NCI-H2196 treated with DMSO at 0.1 percent for 48 hours (cell line): Measurements from ENCODE around the gene PCNX3.
A peak's percentile ranks its signal among the peaks of the same experiment; 100 is the strongest.

Experiments
- DNase-seq: peaks from one replicate; lab custom pipeline; 2025; ENCODE audit not compliant: unreplicated experiment; lab: John Stamatoyannopoulos, UW

The PCNX3 gene

DNA sequence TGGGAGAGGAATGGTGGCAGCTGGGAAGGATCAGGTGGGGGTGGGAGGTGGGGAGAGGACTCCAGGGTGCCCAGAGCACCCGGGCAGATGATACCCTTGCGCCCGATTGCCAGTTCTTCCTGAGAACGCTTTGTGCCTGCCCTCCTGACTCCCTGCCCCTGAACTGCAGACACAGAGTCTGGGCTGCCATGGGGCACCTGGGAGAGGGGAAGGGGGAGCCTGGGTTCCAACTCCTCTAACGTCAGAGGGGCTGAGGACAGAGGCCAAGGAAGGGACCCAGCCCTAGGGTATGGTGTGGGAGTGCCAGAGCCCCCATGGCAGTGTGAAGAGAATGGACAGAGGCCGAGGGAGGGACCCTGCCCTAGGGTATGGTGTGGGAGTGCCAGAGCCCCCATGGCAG lies 19.1 kb upstream of the PCNX3 start:
- no peak for DNase-seq

DNA sequence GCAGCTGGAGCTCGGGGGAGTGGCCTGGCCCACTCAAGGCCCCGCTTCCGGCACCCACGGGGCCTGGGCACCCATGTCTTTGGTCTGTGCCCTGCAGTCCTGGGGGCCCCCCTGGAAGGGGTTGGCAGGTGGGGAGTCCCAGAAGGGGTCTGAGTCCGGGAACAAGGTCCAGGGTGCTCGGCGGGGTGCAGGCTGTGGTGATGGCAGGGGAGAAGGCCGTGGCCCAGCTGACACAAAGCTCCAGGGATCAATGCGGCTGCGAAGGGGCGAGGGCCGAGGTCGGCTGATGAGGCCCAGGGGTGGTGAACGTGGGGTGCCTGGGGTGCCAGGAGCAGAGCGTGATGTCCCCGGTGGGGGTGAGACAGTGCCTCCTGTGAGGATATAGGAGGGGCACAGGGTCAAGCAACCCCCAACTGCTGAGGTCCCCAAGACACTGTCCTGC lies 17.3 kb upstream of the PCNX3 start:
- no peak for DNase-seq

DNA sequence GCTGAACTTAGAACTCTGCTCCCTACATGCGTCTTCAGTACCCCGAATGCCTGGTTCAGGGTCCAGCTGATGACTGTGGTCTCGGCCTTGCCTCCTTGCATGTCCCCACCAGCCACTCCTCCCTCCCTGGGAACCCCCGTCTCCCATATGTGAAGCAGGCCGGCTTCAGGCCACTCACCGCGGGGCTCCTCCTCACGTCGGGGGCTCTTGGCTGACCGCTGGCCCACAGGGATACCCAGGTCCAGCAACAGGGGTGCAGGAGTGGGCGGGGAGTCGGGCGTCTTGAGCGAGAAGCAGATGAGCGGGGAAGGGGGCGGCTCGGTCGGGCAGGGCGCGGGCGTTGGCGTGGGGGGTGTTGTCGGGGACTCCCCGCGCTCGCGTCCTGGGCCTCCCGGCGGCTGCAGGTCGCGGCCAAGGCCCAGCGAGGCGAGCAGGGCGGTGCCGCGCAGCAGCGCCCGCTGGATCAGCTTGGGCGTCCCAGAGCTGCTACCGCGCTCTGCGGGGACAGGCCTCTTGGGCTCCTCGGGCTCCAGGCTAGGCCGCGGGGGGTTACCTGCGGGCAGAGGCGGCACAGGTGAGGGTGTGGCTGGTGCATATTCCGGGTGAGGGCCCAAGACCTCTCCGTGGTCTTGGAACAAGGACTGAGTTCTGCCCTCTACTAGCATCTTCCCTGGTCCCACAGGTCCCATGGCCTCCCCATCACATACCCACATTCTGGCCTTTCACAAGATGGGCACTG lies 16.2 kb upstream of the PCNX3 start:
- no peak for DNase-seq

DNA sequence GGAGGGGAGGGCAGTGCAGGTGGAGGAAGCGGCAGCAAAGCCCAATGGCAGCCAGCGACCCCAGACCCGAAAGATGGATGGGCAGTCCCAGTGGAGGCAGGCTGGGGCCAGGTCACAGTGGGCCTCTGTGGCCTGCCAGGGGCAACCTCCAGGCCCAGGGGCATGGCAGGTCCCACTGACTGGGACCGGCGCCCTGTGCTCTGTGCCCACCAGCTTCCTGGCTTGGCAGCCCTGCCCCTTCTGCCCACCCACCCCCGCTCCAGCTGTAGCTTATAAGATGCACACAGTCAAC lies 15.7 kb upstream of the PCNX3 start:
- no peak for DNase-seq

DNA sequence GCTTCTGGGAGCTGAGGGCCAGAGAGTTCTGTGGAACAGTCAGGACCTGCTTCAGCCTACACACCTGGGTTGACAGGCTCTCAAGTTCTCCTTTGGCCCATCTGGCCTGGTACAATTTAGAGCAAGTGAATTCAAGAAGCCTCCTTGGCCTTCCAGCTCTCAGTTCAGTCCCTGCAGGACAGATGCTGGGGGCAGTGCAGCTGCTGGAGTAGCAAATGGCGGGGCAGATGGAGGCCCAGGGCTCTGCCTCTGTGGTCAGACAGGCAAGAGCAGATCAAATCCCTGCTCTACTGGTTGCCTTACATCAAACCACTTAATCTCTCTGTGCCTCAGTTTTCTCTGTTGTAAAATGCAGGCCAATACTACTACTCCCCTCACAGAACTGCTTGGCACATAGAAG lies 11.3 kb upstream of the PCNX3 start:
- DNase-seq, result no peak

DNA sequence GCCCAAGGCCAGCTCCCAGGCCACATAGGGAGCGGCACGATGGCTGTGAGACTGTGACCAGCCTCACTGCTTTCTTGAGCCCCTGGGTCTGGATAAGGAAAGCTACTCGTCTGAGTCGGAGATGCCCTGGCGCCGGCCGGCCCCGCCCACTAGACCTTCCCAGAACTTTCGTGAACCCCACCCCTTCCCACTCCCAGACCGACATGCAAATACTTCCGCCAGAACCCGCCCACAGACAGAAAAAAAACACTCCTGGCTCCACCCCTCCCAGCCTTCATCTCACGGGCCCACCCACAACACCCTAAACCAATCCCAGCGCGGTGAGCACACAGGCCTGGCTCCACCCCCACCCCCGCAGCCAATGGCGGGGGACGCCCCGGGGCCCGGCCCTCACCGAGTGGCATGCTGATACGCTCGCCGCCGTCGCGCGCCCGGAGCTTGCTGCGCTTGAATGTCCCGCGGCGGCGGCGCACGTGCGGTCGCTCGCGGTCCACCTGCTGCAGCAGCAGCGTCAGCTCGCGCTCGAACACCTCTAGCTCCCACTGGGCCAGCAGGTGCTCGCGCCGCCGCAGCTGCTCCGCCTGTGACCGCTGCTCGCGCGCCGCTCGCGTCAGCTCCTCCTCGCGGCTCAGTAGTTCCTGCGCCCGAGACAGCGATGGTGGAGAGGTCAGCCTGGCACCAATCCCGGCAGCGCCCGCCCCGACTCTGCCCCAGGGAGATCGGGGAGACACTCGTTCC lies 8.5 kb upstream of the PCNX3 start:
- DNase-seq, result peak; percentile 96

DNA sequence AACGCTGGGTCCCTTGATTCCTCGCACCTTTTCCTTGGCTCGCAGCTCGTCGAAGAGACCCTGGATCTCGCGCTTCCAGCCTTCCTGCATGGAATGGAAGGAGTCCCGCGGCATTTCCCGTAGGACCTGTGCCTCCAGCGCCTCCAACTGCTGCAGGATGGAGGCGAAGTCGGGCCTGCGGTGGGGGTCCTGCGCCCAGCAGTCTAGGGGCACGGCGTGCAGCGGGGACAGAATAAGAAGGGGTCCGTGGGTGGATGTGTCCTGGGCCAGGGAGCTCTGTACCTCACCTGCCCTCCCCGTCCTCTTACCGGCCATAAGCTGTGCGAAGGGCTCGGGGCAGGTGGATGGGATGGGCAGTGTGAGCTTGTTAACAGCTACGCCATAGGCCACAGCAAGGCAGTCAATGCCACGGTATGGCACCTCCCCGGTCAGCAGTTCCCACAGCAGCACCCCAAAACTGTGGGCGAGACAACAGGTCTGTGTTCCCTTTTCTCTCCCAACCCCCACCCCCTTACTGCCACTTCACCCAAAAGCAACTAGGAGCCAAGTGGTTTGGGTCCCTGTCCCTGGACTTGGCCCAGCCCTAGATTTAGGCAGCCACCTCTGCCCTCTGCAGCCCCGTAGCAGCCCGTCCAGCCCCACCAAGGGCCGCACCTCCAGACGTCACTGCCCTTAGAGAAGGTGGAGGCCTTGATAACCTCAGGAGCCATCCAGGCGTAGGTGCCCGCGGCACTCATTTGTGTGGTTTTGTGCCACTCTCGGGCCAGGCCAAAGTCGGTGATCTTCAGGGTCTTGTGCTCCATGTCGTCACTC lies 7.8 kb upstream of the PCNX3 start:
- DNase-seq, result no peak

DNA sequence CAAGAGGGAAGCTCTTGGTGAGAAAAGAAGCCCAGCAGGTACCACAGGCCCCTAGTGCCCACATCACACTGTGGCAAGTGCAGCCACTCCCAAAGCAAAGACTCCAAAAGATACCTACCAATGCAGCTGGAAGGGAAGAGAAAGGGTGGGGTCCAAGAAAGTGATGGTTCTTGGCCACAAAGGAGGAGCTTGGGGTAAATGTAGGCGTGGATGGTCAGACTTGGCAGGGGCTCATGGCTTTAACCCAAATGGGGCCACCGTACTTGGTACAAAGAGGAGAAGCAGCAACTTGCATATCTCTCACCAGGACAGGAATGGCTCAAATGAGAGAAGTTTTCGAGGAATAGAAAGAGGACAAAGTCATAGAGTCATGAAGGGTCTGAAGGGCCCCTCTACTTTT lies 6.3 kb upstream of the PCNX3 start:
- DNase-seq, result no peak

DNA sequence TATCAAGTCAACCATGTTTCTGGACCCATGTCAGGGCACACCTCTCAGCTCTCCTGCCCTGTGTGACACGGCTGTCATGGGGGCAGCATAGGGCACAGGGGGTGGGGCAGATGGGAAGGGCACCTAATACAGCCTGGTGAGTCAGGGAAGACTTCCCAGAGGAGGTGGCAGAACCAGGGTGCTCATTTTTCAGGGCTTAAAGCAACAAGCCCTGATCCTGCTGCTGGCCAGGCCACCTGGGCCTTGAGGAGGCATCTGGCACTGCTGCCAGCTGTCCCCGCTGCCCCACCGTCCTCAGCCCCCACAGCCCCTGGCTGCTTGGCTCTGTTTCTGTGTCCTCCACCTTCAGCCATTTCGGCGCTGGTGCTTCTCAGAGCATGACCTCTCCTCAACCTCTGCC lies 5.9 kb upstream of the PCNX3 start:
- DNase-seq, result no peak

DNA sequence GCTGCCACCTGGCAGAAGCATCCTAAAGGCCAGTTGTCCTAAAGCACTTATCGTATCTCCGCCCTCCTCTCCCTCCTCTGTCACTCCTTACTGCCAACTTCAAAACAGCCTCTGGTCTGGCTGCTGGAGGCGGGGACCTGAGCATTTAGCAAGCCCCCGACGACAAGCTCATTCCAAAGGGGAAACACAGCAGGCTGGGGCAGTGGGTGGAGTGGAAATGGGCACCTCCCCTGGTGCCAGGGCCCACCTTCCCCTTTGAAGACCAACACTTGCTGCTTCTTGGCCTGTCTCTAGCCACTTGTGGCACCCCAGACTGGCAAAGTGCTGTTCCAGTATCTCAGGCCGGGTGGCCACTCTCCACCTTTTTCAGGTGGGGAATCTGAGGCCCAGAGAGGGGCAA lies 5.2 kb upstream of the PCNX3 start:
- no peak for DNase-seq

DNA sequence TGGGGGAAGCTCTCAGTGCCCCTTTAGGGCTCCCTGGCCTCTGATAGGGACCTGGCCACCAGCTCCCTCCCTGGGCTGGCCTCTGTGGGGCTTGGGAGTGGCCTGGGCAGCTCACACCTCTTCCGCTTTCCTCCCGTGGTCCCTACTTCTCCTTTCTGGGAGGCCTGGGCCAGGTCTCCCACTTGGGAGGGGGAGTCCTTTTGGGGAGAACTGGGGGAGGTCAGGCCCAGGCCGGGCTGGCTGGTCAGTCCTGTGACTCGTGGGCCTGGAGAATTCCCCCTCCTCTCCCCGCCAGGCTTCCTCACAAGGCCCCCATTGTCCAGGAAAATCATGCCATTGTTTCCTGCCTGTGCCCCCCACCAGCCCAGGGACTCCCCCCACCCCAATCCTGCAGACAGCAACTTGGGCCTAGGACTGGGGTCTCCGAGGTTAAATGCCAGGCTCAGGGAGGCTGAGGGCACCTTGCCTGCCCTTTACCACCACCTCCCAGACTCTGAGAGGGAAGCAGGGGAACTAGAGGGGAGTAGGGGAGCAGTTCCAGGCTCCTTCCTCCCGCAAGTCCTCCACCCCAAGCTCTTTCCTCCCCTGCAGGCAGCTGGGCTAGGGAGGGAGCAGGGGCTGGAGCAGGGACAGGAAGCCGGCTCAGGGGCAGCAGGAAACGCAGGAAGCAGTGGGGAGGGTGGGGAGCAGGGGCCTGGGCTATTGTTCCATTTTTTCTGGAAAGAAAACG lies 4.4 kb upstream of the PCNX3 start:
- no peak for DNase-seq

DNA sequence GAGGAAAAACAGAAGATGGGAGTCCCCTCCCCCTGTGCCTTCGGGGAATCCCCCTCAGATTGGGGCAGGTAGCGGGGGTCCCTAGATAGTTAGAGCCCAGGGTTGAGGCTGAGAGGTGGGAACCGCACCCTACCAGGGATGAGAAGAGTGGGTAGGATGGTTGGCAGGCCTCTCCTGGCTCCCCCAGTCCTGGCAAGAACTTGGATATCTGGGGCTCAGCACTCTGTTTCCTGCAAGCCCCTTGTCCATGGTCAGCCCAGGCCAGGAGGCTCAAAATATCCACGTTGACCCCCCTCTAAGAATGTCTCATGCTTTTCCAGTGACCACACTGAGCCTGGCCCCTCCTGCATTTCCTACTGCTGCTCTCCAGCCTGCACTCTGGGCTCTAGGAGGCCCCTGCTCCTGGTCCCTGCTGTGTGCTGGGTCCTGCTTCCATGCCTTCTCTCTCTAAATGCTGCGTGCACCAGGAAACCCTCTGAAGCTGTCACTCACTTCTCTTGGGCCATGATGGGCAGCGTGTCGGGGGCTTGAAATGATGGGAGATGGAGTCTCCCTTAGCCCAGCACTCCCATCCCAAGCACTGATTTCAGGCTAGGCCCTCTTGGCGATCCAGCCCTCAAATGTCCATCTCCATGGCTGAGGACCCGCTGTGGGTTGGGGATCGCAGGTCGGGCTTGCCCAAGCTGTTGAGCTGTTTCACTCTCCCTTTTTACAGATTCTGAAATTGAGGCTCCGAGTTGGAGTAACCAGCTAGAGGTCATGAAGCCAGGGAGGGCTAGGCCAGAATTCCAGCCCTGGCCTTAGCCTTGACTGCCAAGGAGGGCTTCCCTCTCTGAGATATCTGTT lies 3.6 kb upstream of the PCNX3 start:
- DNase-seq, result no peak

DNA sequence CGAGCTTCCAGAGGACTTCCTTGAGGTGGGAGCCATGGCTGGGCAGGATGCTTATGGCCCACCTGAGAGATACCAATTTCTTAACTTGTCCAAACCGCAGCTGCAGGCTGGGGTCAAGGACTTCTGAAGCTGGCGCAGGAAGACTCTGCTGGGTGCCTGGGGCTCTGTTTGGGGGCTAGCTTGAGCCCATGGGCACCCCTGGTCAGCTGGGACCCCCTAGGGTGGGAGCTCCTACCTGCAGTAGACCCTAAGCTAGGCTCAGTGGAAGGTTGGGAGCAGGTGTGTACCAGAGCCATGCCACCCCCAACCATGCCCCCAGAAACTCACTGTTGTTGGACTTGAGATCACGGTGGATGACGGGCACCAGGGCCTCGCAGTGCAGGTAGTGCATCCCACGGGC lies 2.9 kb upstream of the PCNX3 start:
- DNase-seq, result no peak

DNA sequence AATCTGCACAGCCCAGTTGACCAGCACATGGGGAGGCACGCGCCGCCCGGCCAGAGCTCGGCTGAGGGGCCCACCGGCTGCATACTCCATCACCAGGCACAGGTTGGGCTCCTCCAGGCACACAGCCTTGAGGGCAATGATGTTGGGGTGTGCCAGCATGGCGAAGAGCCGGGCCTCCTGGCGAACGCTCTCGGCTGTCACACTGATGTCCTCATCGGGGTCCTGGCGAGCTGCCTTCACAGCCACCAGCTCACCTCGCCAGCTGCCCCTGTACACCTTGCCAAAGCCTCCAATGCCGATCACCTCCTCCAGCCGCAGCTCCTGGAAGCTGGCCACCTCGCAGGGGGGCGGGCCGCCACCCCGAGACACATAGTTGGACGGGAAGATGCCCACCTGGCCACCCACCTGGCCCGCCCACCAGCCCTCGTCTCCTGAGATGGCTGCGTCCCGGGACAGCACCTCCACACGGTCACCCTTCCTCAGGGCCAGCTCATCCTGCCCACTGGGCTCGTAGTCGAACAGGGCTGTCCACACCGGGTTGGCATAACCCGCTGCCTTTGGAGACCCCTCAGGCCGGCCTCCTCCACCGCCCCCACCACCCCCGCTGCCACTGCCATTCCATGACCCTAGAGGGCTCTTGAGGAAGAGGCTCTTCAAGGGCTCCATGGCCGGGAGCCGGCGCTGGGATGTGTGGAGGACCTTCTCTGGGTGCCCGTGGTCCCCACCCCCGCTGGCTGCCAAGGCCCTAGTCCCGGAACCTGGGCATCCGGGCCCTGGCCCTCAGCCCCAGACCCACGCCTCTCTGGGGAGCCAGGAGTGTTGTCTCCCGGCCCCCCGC lies 2.3 kb upstream of the PCNX3 start:
- no peak for DNase-seq

DNA sequence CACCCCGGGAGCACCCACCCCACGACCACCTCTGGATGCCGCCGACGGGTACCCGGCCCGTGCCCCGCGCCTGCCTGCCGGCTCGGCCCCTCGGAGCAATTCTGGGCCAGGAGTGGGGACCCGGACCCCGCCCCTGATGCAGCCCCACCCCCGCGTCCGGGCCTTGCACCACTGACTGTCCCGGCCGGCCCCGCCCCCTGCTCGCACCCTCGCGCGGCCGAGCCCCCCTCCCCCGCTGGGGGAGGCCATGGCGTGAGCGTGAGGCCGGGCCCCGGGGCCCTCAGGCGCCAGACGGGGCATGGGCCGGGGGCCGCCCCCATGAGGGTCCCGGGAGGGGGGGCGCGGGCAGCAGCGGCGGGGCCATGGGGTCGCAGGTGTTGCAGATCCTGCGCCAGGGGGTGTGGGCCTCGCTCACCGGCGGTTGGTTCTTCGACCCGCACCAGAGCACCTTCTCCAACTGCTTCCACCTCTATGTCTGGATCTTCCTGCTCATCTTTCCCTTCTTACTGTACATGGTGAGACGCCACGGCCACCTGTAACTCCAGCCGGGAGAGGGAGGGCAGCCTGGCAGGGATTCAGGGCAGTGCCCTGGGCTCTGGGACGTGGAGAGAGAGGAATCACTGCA lies 486 bp downstream of the PCNX3 start:
- DNase-seq, result no peak

DNA sequence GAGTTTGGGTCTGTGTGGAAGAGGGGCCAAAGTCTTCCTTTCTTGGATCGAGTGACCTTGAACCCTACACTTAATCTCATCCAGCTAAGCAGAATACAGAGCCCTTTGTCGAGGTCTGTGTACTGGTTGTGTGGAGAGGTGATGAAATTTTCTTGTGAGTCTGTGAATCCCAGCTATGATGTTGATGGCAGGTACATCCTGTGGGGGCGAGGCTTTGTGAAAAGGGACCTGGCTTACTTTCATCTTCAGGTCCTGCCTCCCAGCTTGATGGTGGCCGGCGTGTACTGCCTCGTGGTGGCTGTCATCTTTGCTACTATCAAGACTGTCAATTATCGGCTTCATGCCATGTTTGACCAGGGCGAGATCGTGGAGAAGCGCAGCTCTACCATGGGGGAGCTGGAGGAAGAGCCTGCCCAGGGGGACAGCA lies 1.0 kb downstream of the PCNX3 start:
- DNase-seq, result no peak

DNA sequence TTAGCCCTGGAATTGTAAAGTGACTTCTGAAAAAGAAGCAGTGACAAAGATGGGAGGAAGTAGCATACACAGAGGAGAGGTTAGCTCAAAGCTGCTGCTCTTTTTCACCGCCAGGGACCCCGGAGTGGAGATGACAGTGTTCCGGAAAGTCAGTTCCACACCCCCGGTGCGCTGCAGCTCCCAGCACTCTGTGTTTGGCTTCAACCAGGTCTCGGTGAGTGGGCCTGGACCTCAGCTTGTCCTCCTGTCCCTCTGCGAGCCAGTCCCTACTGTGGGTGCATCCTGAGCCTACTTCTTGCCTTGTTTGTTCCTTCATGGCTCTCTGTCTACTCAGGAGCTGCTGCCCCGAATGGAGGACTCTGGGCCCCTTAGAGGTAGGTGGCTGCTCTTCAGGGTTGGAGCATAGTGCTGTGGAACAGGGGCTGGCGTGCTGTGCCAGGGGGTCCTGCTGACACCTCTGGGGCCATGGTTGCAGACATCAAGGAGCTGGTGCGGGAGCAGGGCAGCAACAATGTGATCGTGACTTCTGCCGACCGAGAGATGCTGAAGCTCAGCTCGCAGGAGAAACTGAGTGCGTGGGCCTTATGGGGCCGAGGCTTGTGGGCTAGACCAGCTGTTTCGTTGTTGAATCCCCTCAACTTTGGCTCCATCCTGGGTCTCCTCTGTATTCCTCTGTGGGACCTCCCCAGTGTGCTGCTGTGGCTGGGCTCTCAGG lies 1.7 kb downstream of the PCNX3 start:
- DNase-seq, result no peak

DNA sequence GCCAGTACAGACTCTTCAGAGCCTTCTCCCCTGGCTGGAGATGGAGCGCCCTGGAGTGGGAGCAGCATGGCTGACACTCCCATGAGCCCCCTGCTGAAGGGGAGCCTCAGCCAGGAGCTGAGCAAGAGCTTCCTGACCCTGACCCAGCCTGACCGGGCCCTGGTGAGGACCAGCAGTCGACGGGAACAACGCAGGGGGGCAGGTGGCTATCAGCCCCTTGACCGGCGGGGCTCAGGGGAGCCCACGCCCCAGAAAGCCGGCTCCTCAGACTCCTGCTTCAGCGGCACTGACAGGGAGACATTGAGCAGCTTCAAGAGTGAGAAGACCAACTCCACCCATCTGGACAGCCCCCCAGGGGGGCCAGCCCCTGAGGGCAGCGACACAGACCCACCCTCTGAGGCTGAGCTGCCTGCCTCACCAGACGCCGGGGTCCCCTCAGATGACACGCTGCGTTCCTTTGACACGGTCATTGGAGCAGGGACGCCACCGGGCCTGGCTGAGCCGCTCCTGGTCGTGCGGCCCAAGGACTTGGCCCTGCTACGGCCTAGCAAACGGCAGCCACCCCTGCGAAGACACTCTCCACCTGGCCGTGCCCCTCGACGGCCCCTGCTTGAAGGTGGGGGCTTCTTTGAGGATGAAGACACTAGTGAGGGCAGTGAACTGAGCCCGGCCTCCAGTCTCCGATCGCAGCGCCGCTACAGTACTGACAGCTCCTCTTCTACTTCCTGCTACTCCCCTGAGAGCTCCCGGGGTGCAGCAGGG lies 2.6 kb downstream of the PCNX3 start:
- DNase-seq, result no peak
